GM21390 (cell line): ENCODE measurements around the gene PRKACA.
A peak's percentile ranks its signal among the peaks of the same experiment; 100 is the strongest.

Experiments
- ATAC-seq: cut with Tn5 transposase; IDR thresholded peaks from one replicate; pipeline ENCODE4 v1.9.1; 2021; ENCODE audit not compliant: unreplicated experiment

PRKACA gene

GRCh38 chr19:14117668-14118164 lies at the start of gene PRKACA:
Gene PRKACA (minus strand): TSS chr19:14117762. CDS start chr19:14117547, 215 bp downstream.
- ATAC-seq = peak; percentile 87

DNA sequence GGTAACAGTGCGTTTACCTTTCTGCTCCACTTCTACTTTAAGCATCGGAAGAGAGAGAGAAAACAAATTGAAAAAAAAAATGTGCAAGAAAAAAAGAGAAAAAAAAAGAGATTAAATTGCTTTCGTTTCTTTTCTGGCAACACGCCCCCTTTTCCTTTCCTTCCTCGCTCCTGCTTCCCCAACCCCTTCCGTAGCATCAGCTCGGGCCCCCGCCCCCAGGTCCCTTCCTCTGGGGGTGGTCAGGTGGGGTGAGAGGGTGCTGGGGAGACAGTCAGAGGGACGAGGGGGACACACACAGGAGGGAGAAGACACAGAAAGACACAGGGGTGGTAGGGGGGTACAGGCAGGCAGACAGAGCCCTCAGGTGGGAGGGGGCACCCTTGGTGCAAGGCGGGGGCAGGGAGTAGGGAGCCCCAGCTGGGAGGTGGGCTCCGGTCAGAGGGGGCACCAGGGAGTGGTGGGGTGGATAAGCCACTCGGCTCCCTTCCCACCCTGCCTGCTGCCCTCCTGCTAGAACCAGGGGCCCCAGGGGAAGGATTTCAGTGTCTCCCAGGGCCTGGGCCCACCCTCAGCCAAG lies 49.5 kb upstream of the PRKACA start:
- no peak for ATAC-seq

DNA sequence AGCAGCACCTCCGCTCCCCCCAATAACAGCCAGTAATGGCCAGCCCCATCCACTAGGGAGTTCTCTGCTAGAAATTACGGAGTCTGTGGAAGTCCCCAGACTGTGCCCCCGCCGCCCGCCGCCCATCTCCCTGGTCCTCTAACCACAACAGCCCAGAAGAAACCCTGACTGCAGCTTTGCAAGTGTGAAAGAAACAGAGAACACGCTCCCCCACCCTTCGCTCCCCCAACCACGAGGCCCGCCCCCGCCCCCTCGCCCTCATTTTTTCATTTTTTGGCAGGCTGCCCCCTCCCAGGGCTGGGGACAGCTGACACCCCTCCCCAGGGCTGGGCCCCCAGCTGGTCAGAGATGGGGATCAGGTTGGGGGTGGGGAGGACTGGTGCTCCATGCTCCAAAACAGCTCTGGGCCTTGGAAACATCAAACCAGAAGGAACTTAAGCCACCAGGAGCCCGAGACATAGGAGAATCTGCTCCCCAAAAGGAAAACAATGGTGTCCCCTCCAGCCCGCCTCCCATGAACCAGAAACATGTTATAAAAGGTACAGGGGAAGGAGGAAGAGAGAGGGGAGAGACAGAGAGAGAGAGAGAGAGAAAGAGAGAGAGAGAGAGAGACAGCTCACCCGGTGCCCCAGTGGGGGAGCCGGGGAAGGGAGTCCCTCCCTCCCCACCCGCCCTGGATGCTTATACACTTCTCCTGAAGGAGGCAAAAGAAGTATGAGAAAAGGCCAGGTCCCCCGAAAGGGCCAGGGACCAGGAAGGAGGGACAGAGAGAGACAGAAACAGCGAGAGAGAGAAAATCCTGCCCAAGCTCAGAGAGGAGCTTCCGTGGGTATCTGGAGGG lies 48.6 kb upstream of the PRKACA start:
- ATAC-seq = no peak

GRCh38 chr19:14164724-14165493 lies 47.3 kb upstream of the PRKACA start:
- no peak for ATAC-seq

DNA sequence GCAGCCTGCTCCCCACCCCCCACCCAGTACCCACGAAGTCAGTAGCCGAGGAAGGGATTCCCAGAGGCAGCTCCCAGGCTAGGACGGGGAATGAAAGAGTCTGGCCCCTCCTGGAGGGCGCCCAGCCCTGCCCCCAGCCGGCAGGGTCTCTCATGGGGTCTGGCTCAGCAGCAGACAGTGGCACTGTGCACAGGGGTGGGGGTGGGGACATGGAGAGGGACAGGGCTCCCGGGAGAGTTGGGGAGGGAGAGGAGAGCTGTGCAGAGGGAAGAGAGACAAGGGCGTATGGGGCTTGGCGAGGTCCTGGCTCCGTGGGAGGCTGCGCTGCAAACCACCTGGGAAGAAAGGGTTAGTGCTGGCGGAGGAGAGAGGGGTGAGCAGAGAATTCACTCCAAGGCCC lies 46.5 kb upstream of the PRKACA start:
- ATAC-seq = no peak

- no peak for ATAC-seq
These were observed 45.3 kb upstream of the PRKACA start for GRCh38 chr19:14162871-14163297.

DNA sequence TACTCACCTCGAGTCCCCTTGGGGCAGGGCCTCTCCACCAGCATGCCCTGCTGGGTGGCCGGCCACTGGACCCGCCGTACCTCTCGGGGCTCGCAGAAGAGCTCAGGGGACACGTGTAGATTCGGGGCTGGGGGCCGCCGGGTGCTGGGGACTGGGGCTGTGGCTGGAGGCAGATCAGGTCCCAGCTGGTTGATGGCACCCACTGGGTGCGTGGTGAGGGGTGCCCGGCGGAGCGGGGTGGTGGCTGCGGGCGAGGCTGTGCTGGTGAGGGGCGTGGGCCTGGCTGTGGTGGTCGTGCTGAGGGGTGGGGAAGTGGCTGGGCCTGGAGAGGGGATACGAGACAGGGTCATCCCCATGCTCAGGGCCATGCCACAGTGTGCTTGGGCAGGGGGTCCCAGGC lies 43.7 kb upstream of the PRKACA start:
- ATAC-seq = no peak

GRCh38 chr19:14160017-14160703 lies 42.6 kb upstream of the PRKACA start:
- no peak for ATAC-seq

DNA sequence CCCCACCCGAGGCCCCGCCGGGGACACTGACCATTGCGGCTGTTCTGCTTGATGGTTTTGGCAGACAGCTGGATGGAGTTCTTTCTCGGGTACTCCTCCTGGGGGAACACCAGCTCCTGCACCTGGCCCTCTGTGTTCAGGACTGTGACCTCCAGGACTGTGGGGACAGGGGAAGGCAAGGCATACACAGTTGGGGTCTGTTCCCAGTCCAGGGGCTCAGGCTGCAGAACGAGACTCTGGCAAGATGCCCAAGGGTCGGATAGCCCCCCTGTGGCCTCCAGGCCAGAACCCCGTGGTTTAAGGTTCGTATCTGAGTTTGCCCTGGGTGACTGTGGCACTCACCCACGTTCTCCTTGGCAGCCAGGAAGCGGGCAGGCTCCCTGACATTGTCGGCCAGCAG lies 41.5 kb upstream of the PRKACA start:
- no peak for ATAC-seq

DNA sequence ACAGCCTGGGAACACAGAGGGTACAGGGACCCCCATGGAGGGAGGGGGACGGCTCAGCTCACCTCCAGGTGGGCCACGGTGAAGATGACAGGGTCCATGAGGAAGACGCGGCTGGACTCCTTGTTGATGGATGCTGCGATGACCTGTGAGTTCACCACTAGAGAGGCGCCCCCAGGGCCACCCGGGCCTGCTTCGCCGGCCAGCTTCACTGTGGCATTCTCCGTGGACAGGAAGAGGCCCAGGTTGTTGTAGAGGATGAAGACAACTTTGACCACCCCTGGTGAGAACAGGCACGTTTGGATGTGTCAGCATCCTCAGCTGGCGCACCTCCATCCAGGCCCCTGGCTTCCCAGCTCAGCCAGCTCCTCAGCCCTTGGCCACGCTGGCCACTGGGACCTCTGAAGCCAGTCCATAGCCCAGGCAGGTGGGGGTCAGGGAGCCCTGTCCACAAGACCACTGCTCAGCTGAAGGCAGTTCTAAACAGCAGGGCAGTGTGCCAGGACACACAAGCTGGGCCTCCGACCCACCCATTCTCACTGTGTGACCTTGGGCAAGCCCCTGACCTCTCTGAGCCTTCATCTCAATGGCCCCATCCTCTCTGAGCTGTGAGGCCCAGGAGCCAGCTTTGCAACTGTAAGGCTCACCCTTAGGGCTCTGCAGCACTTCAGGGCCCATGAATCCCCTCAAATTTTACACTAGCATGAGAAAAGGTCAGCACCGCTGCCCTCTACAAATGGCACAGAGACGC lies 40.9 kb upstream of the PRKACA start:
- no peak for ATAC-seq

- ATAC-seq = no peak
These were observed 39.6 kb upstream of the PRKACA start for GRCh38 chr19:14156971-14157717.

DNA sequence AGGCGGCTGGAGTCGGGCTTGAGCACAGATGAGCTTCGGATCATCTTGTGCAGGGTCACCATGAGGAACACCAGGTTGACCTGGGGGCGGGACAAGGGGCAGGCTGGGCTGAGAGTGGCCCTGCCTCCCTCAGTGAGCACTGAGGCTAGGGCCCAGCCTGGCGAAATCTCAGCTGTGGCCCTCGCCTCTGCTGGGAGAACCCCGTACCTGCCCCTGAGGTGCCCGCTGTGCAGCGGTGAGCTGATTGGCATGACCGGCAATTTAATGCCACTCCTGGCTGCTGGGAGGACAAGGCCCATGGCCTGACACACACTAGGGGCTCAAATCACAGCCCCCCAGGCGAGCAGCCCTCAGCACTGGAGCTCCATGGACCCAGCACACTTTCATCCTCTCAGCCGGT lies 38.6 kb upstream of the PRKACA start:
- ATAC-seq = no peak

- no peak for ATAC-seq
These were observed 37.8 kb upstream of the PRKACA start for GRCh38 chr19:14155371-14155770.

- no peak for ATAC-seq
These were observed 35.2 kb upstream of the PRKACA start for GRCh38 chr19:14152713-14153112.

DNA sequence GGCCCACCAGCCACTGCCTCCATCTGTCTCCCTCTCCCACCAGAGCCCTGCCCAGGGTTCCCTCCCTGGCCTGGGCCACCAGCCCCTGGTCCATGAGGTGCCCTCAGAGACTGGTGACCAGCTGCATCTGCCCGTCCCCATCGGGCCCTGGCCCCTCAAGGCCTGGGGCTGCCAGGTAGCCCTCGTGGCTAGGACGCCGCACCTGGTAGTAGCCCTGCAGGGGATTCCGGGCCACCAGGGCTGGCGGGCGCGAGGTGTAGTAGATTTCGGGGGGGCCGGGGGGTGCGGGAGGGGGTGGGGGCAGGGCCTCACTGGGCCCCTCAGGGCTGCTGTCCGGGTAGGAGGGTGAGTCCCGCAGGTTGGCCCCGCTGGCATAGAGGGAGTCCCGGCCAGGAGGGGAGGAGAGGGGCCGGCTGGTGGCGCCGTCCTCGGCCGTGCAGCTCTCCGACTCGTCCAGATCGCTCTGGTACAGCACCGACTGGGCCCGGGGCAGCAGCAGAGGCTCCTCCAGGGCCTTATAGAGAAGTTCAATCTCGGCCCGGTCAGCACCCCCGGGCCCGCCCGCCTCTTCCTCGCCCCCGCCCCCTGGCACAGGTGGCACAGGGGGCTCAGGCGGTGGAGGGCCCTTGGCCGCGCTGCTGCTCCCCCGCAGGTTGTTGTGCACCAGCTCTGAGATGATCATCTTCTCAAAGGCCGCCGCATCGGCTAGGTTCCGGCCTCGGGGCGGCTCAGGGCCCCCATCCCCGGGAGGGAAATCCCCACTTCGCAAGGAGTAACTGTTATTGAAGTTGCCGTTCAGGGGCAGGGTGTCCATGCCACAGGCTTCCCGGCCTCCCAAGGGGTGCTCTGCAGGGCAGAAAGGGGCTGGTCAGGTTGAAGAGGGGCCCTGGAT lies 33.5 kb upstream of the PRKACA start:
- ATAC-seq = no peak

- no peak for ATAC-seq
These were observed 32.6 kb upstream of the PRKACA start for GRCh38 chr19:14150041-14150769.

GRCh38 chr19:14149509-14149994 lies 32.0 kb upstream of the PRKACA start:
- no peak for ATAC-seq
